PC-3 (cell line): ENCODE data around the gene SESN1. TPM values are rescaled to one million over a fixed set of nuclear protein-coding genes. Genes with fewer than 3 reads are reported as not detected.

Source experiments
- ATAC-seq: fragments of 200-7000 bp; cut with Tn5 transposase; 2 replicates; pipeline ENCODE4 v1.9.1; 2020; ENCODE audit warnings: mild to moderate bottlenecking, moderate library complexity
- BruUV-seq: library from RNA; stranded (reverse); fragments of 400-500 nt; replicated peaks from 2 replicates; lab custom pipeline; 2021; lab: Mats Ljungman, UMichigan
- CTCF ChIA-PET: fragments of 300-600 bp; sonication (Branson Sonifier 250); formaldehyde crosslinking; loops from one replicate; lab custom pipeline; 2022; ENCODE audit warnings: antibody characterized with exemption; lab: Charles Lee
- POLR2A ChIA-PET: fragments of 300-600 bp; sonication (Branson Sonifier 250); formaldehyde crosslinking; loops from one replicate; lab custom pipeline; 2022; ENCODE audit warnings: antibody characterized with exemption; ENCODE audit not compliant: unreplicated experiment; lab: Charles Lee
- DNase-seq: peaks from one replicate; pipeline ENCODE4 v3.0.0-alpha.2; 2015
- H2AFZ ChIP-seq: fragments of 300-600 bp; sonication (generic); 2 replicates; pipeline ENCODE4 v1.6.0; 2016; ENCODE audit warnings: antibody characterized with exemption, low read length
- H3F3A ChIP-seq: fragments of 300-600 bp; sonication (generic); one replicate; pipeline ENCODE4 v1.6.0; 2017; ENCODE audit warnings: antibody characterized with exemption, low read length, control low read depth, mild to moderate bottlenecking; ENCODE audit not compliant: unreplicated experiment
- H3K27ac ChIP-seq: fragments of 300-600 bp; sonication (generic); 2 replicates; pipeline ENCODE4 v1.5.1; 2016; ENCODE audit warnings: mild to moderate bottlenecking, low read length
- H3K27me3 ChIP-seq: fragments of 300-600 bp; sonication (generic); 2 replicates; pipeline ENCODE4 v1.6.1; 2016; ENCODE audit warnings: low read length, mixed read lengths
- H3K36me3 ChIP-seq: fragments of 300-600 bp; sonication (generic); 2 replicates; pipeline ENCODE4 v1.6.1; 2016; ENCODE audit warnings: low read depth, mixed run types, low read length, mixed read lengths
- H3K4me1 ChIP-seq: fragments of 300-600 bp; sonication (generic); 2 replicates; pipeline ENCODE4 v1.5.1; 2016; ENCODE audit warnings: low read length; ENCODE audit not compliant: insufficient read depth
- H3K4me2 ChIP-seq: fragments of 300-600 bp; sonication (generic); 2 replicates; pipeline ENCODE4 v1.6.0; 2016; ENCODE audit warnings: low read length
- H3K4me3 ChIP-seq: fragments of 300-600 bp; sonication (generic); 2 replicates; pipeline ENCODE4 v1.5.1; 2016; ENCODE audit warnings: mild to moderate bottlenecking, low read length, mixed read lengths
- H3K79me2 ChIP-seq: fragments of 300-600 bp; sonication (generic); 2 replicates; pipeline ENCODE4 v1.6.1; 2017; ENCODE audit warnings: low read length, mixed read lengths
- H3K9ac ChIP-seq: fragments of 300-600 bp; sonication (generic); 2 replicates; pipeline ENCODE4 v1.6.0; 2016; ENCODE audit warnings: mild to moderate bottlenecking, low read length
- H3K9me2 ChIP-seq: fragments of 300-600 bp; sonication (generic); replicated peaks from 2 replicates; pipeline ENCODE4 v1.6.1; 2016; ENCODE audit warnings: mixed run types, low read length, mixed read lengths
- H3K9me3 ChIP-seq: fragments of 300-600 bp; sonication (generic); 2 replicates; pipeline ENCODE4 v1.6.1; 2016; ENCODE audit warnings: low read length, mixed read lengths
- H4K20me1 ChIP-seq: fragments of 300-600 bp; sonication (generic); 2 replicates; pipeline ENCODE4 v1.6.1; 2016; ENCODE audit warnings: low read length, mixed read lengths
- EZH2 ChIP-seq: fragments of 300-600 bp; sonication (generic); IDR thresholded peaks from one replicate; pipeline ENCODE4 v1.6.1; 2017; ENCODE audit warnings: antibody characterized with exemption, mild to moderate bottlenecking, low read length; ENCODE audit not compliant: unreplicated experiment
- EZH2phosphoT487 ChIP-seq: fragments of 300-600 bp; sonication (generic); IDR thresholded peaks from 2 replicates; pipeline ENCODE4 v1.6.1; 2018; ENCODE audit warnings: mild to moderate bottlenecking, antibody characterized with exemption, low read length, borderline replicate concordance
- intact Hi-C: fragments of 100-400 bp; cut with micrococcal nuclease; formaldehyde crosslinking; loops from 2 replicates; pipeline ENCODE4 v1.9.0; 2023
- total RNA-seq: library from RNA; depleted of rRNA; stranded (reverse); fragments of >200 nt; gene quantifications from 2 replicates; pipeline ENCODE4 v1.2.3, GENCODE V29; 2014
- TF ChIP-seq, protein P1 (sequence below): fragments of 300-600 bp; sonication (generic); conservative IDR thresholded peaks from 2 replicates; pipeline ENCODE4 v1.5.1; 2017; ENCODE audit warnings: antibody characterized with exemption, low read depth, mild to moderate bottlenecking, low read length

Gene SESN1
- total RNA-seq, 1 experiment from 2014 or later = 3.4 TPM

- no peaks in the 10 kb centered on the region for H4K20me1 ChIP-seq
- no peak overlapping the region for H3K9ac ChIP-seq
- no peak overlapping the region for H3K4me3 ChIP-seq
- intact Hi-C loops = no loop called here
- no peaks in the 10 kb centered on the region for H3K4me1 ChIP-seq
- no peak overlapping the region for H3K4me2 ChIP-seq
- no peaks in the 10 kb centered on the region for H3K79me2 ChIP-seq
- DNase-seq = no peak
- H3K36me3 ChIP-seq = no peaks in the 10 kb centered on the region
- TF ChIP-seq, protein P1, sequence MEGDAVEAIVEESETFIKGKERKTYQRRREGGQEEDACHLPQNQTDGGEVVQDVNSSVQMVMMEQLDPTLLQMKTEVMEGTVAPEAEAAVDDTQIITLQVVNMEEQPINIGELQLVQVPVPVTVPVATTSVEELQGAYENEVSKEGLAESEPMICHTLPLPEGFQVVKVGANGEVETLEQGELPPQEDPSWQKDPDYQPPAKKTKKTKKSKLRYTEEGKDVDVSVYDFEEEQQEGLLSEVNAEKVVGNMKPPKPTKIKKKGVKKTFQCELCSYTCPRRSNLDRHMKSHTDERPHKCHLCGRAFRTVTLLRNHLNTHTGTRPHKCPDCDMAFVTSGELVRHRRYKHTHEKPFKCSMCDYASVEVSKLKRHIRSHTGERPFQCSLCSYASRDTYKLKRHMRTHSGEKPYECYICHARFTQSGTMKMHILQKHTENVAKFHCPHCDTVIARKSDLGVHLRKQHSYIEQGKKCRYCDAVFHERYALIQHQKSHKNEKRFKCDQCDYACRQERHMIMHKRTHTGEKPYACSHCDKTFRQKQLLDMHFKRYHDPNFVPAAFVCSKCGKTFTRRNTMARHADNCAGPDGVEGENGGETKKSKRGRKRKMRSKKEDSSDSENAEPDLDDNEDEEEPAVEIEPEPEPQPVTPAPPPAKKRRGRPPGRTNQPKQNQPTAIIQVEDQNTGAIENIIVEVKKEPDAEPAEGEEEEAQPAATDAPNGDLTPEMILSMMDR = no peak
- no peak for TF ChIP-seq EZH2
- no peak for TF ChIP-seq EZH2phosphoT487
- ChIA-PET POLR2A (no interaction called here), CTCF (no interaction called here)
- BruUV-seq = no TSS peak
- no peaks in the 10 kb centered on the region for H3K9me2 ChIP-seq
- H3K27me3 ChIP-seq = no peaks in the 10 kb centered on the region
- H3K27ac ChIP-seq = no peak overlapping the region
- no peak overlapping the region for H2AFZ ChIP-seq
- H3F3A ChIP-seq = no peaks in the 10 kb centered on the region
- H3K9me3 ChIP-seq = no peaks in the 10 kb centered on the region
- no peak for ATAC-seq
Measured at GRCh38 chr6:109130065-109130464, 35.4 kb upstream of the SESN1 start.

DNA sequence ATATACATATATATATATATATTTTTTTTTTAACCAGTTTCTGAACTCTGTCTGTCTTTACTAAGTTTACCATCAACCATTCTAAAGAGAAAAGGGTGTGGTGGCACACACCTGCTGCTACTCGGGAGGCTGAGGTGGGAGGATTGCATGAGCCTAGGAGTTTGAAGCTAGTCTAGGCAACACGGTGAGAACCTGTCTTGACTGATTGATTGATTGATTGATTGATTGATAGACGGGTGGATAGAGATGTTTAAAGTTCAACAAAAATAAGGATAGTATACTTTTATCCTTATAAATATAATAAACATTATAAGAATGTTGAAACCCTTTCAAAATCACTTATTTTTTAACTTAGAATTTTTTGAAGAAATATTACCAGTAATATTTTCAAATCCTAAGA is 30.9 kb upstream of the SESN1 start:
- Histone ChIP-seq H3K9ac (no peak overlapping the region), H3K36me3 (no peaks in the 10 kb centered on the region), H3K4me3 (no peak overlapping the region), H3K27ac (no peak overlapping the region), H3K9me2 (no peaks in the 10 kb centered on the region), H3K27me3 (no peaks in the 10 kb centered on the region), H4K20me1 (no peaks in the 10 kb centered on the region), H2AFZ (no peak overlapping the region), H3K4me2 (no peak overlapping the region), H3K9me3 (no peaks in the 10 kb centered on the region), H3K4me1 (no peaks in the 10 kb centered on the region; the same call in 1 of the 2 replicates), H3F3A (no peaks in the 10 kb centered on the region), H3K79me2 (peaks cover 14% of the 10 kb centered on the region)
- ChIA-PET CTCF (no interaction called here), POLR2A (no interaction called here)
- intact Hi-C loops = no loop called here
- TF ChIP-seq EZH2phosphoT487 = no peak
- TF ChIP-seq, protein P1 = no peak
- TF ChIP-seq EZH2 = no peak
- BruUV-seq = no TSS peak
- DNase-seq (no peak), ATAC-seq (no peak)

- no peaks in the 10 kb centered on the region for H3K9me2 ChIP-seq
- no peak for ATAC-seq
- POLR2A ChIA-PET = no interaction called here
Measured at GRCh38 chr6:109124219-109124618, 29.6 kb upstream of the SESN1 start.

More at GRCh38 chr6:109124219-109124618, 29.6 kb upstream of the SESN1 start:
- Histone ChIP-seq H3K4me2 (no peak overlapping the region), H3K9ac (no peak overlapping the region), H3K36me3 (no peaks in the 10 kb centered on the region), H3K4me3 (no peak overlapping the region), H3K9me3 (no peaks in the 10 kb centered on the region), H2AFZ (no peak overlapping the region), H3K27ac (no peak overlapping the region), H3K27me3 (no peaks in the 10 kb centered on the region), H3F3A (no peaks in the 10 kb centered on the region), H3K4me1 (no peaks in the 10 kb centered on the region; the same call in 1 of the 2 replicates), H4K20me1 (no peaks in the 10 kb centered on the region), H3K79me2 (peaks cover 14% of the 10 kb centered on the region)
- DNase-seq = no peak
- no TSS peak for BruUV-seq
- intact Hi-C loops = no loop called here
- TF ChIP-seq EZH2phosphoT487 (no peak), EZH2 (no peak)
- TF ChIP-seq, protein P1 = no peak
- CTCF ChIA-PET = no interaction called here
